HL-60 (cell line): Measurements from ENCODE around the gene COX11.

Experiments used
- DNase-seq, 2 experiments: peaks; one replicate each; pipeline ENCODE4 v3.0.0-alpha.2; 2010 to 2020; ENCODE audit warnings: low read depth in 1 of 2, low spot score in 1 of 2
- H3K27ac ChIP-seq: fragments of 250-450 bp; sonication (Bioruptor Pico); replicated peaks from 2 replicates; pipeline ENCODE4 v1.5.1; 2020; ENCODE audit warnings: mild to moderate bottlenecking, moderate library complexity
- H3K27me3 ChIP-seq: fragments of 250-450 bp; sonication (Bioruptor Pico); 2 replicates; pipeline ENCODE4 v1.5.1; 2021; ENCODE audit warnings: mild to moderate bottlenecking, moderate library complexity; ENCODE audit not compliant: insufficient read depth, poor library complexity, severe bottlenecking
- H3K4me3 ChIP-seq: replicated peaks from 2 replicates; pipeline ENCODE4 v1.5.1; 2011; ENCODE audit warnings: mild to moderate bottlenecking, control low read depth, low read length; ENCODE audit not compliant: insufficient read depth
- CTCF ChIP-seq: IDR thresholded peaks from one replicate; pipeline ENCODE4 v1.5.1; 2011; ENCODE audit warnings: low read length, control low read depth, inconsistent platforms; ENCODE audit not compliant: insufficient read depth
- GABPA ChIP-seq: IDR thresholded peaks from 2 replicates; pipeline ENCODE4 v1.6.1; 2012; ENCODE audit warnings: low read depth
- POLR2AphosphoS5 ChIP-seq: IDR thresholded peaks from 2 replicates; pipeline ENCODE4 v1.6.1; 2012; ENCODE audit warnings: low read depth
- REST ChIP-seq: IDR thresholded peaks from 2 replicates; pipeline ENCODE4 v1.6.1; 2012; ENCODE audit warnings: low read depth; ENCODE audit not compliant: insufficient replicate concordance
- SPI1 ChIP-seq: IDR thresholded peaks from 2 replicates; pipeline ENCODE4 v1.6.1; 2012; ENCODE audit warnings: low read depth, mild to moderate bottlenecking, borderline replicate concordance
- long read RNA-seq: library from polyadenylated mRNA; unstranded; transcript quantifications from one replicate; pipeline ENCODE4 v2.0.0, GENCODE V29; 2020

The COX11 gene
- long read RNA-seq, transcript COX11-202 (3 exons, 1,108 nt), result minor isoform, 5 of 198 reads
- long read RNA-seq, transcript COX11-209 (5 exons, 2,663 nt), result minor isoform, 5 of 198 reads
- long read RNA-seq, transcript COX11-201 (4 exons, 2,497 nt), result major isoform, 175 of 198 reads
- long read RNA-seq, transcript COX11-204 (5 exons, 1,054 nt), result minor isoform, 8 of 198 reads
- long read RNA-seq, partial matches to known transcripts, result 0 of 198 reads
- long read RNA-seq, other reads (novel, unspliced or antisense), result 5 of 198 reads

- no peak for TF ChIP-seq SPI1
- no peak for TF ChIP-seq GABPA
- peak; percentile 31 for TF ChIP-seq REST
- no peak for TF ChIP-seq CTCF
- peak; percentile 52; the same call in 1 of the 2 replicates for TF ChIP-seq POLR2AphosphoS5
- Histone ChIP-seq H3K4me3 (peak within 1 kb of the TSS; percentile 71), H3K27ac (peak within 1 kb of the TSS; percentile 83), H3K27me3 (no peaks in the 10 kb centered on the region)
- DNase-seq, result peak; percentile 95 to 96
Measured at GRCh38 chr17:54968262-54968987, at the start of gene COX11, which contains the start of gene STXBP4. TSS of gene COX11 (minus strand) at chr17:54968654. CDS start at chr17:54968646, 8 bp downstream. TSS of gene STXBP4 (plus strand) at chr17:54968765. CDS start at chr17:54986220, 17,455 bp downstream.

- H3K4me3 ChIP-seq, result no peak overlapping the region
- no peak for TF ChIP-seq POLR2AphosphoS5
- no peak for TF ChIP-seq REST
- no peak for TF ChIP-seq GABPA
- TF ChIP-seq CTCF, result peak; percentile 36
- TF ChIP-seq SPI1, result no peak
- no peaks in the 10 kb centered on the region for H3K27me3 ChIP-seq
- no peak overlapping the region for H3K27ac ChIP-seq
- DNase-seq, result peak in 1 of 2 experiments; percentile 10
Measured at GRCh38 chr17:55005520-55005919, 37.1 kb upstream of the COX11 start.

- no peak overlapping the region for H3K4me3 ChIP-seq
- TF ChIP-seq SPI1 (no peak), POLR2AphosphoS5 (no peak), REST (no peak), CTCF (no peak), GABPA (no peak)
- H3K27me3 ChIP-seq, result no peaks in the 10 kb centered on the region
- no peak for DNase-seq
- H3K27ac ChIP-seq, result no peak overlapping the region
Measured at GRCh38 chr17:55004484-55004883, 36.0 kb upstream of the COX11 start.
